Fibroblast of lung (primary cell): ENCODE results near the gene PCDHB3. TPM values are rescaled to one million over a fixed set of nuclear protein-coding genes. Genes with fewer than 3 reads are reported as not detected.
"Not testable (repeated sequence)": the region's sequence is repeated elsewhere in the genome, so short reads cannot be mapped to it uniquely, and the experiment has no call there.

Source experiments
- DNase-seq, 2 donors: peaks; one replicate each; pipeline versions ENCODE4 v3.0.0 to v3.0.0-alpha.2; 2010; ENCODE audit warnings: low read depth in 2 of 2
- H2AFZ ChIP-seq: 2 replicates; pipeline ENCODE4 v1.5.1; 2012; ENCODE audit warnings: low read length, control low read depth, inconsistent platforms
- H3K27ac ChIP-seq: 2 replicates; pipeline ENCODE4 v1.5.1; 2011; ENCODE audit warnings: low read length, control low read depth; ENCODE audit not compliant: insufficient read depth
- H3K27me3 ChIP-seq: 2 replicates; pipeline ENCODE4 v1.5.1; 2011; ENCODE audit warnings: mild to moderate bottlenecking, low read length; ENCODE audit not compliant: control insufficient read depth, insufficient read depth
- H3K36me3 ChIP-seq: 2 replicates; pipeline ENCODE4 v1.5.1; 2011; ENCODE audit warnings: low read length; ENCODE audit not compliant: control insufficient read depth, insufficient read depth
- H3K4me1 ChIP-seq: 2 replicates; pipeline ENCODE4 v1.5.1; 2011; ENCODE audit warnings: low read length; ENCODE audit not compliant: control insufficient read depth, insufficient read depth; ENCODE audit errors: extremely low read depth
- H3K4me2 ChIP-seq: 2 replicates; pipeline ENCODE4 v1.5.1; 2011; ENCODE audit warnings: low read length, control low read depth; ENCODE audit not compliant: insufficient read depth; ENCODE audit errors: extremely low read depth
- H3K4me3 ChIP-seq, 4 experiments: fragments of 200-600 bp in 1 of 4; sonication (generic) in 1 of 4; replicated peaks in 1 of 4; 2 replicates each; pipeline ENCODE4 v1.5.1; 2011 to 2016; ENCODE audit warnings: low read length in 4 of 4, low read depth in 3 of 4, mild to moderate bottlenecking in 3 of 4, control low read depth in 2 of 4, inconsistent platforms in 1 of 4, mixed read lengths in 1 of 4; ENCODE audit not compliant: insufficient read depth in 1 of 4; ENCODE audit errors: control extremely low read depth in 1 of 4
- H3K79me2 ChIP-seq: 2 replicates; pipeline ENCODE4 v1.5.1; 2012; ENCODE audit warnings: mild to moderate bottlenecking, low read length, inconsistent platforms; ENCODE audit not compliant: control insufficient read depth, insufficient read depth
- H3K9ac ChIP-seq: 2 replicates; pipeline ENCODE4 v1.5.1; 2011; ENCODE audit warnings: mild to moderate bottlenecking, low read length, control low read depth; ENCODE audit not compliant: insufficient read depth
- H3K9me3 ChIP-seq: 2 replicates; pipeline ENCODE4 v1.5.1; 2012; ENCODE audit warnings: low read depth, low read length; ENCODE audit not compliant: control insufficient read depth, insufficient read depth
- H4K20me1 ChIP-seq: 2 replicates; pipeline ENCODE4 v1.5.1; 2011; ENCODE audit warnings: low read length; ENCODE audit not compliant: control insufficient read depth, insufficient read depth; ENCODE audit errors: extremely low read depth
- polyA plus RNA-seq, 2 donors: library from polyadenylated mRNA; depleted of rRNA in 1 of 2; stranded (reverse) in 1 of 2; unstranded in 1 of 2; fragments of >200 nt; gene quantifications; 2 replicates each; pipeline ENCODE4 v1.2.1, GENCODE V29; 2011 to 2012; ENCODE audit warnings: missing spikeins in 1 of 2
- total RNA-seq: library from RNA; depleted of rRNA; stranded (reverse); fragments of >200 nt; gene quantifications from 2 replicates; pipeline ENCODE4 v1.2.1, GENCODE V29; 2014

PCDHB3 gene
- total and polyA plus RNA-seq, 2 donors (not counting 1 experiment from before 2014, with no cell fraction given), result 1.7 to 2.3 TPM

DNA sequence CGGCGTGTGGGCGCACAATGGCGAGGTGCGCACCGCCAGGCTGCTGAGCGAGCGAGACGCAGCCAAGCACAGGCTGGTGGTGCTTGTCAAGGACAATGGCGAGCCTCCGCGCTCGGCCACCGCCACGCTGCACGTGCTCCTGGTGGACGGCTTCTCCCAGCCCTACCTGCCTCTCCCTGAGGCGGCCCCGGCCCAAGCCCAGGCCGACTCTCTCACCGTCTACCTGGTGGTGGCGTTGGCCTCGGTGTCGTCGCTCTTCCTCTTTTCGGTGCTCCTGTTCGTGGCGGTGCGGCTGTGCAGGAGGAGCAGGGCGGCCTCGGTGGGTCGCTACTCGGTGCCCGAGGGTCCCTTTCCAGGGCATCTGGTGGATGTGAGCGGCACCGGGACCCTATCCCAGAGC lies 51.8 kb downstream of the PCDHB3 start:
- not testable (repeated sequence) for H3K36me3 ChIP-seq, H3K4me1 ChIP-seq, H3K4me3 ChIP-seq, H3K27me3 ChIP-seq, H3K79me2 ChIP-seq, H3K9ac ChIP-seq, H2AFZ ChIP-seq, H3K4me2 ChIP-seq, H3K9me3 ChIP-seq, H3K27ac ChIP-seq, DNase-seq, H4K20me1 ChIP-seq

Other genes starting within 250 kb of the PCDHB3 start
- 0.26 and 0.66 TPM in 2 replicates for gene PCDHA10, start 244.6 kb upstream of the PCDHB3 start, total RNA-seq
- 0.09 and 2.0 TPM in 2 replicates for gene PCDHA10, start 244.6 kb upstream of the PCDHB3 start, polyA plus RNA-seq
- 0.51 and 0.66 TPM in 2 replicates for gene PCDHA11, start 231.5 kb upstream of the PCDHB3 start, total RNA-seq
- 0.15 TPM in 1 of 2 replicates, not detected in the other for gene PCDHA11, start 231.5 kb upstream of the PCDHB3 start, polyA plus RNA-seq
- 0.26 and 0.50 TPM in 2 replicates for gene PCDHA12, start 225.2 kb upstream of the PCDHB3 start, total RNA-seq
- not detected in 2 replicates for gene PCDHA12, start 225.2 kb upstream of the PCDHB3 start, polyA plus RNA-seq
- under 0.01 and 0.33 TPM in 2 replicates for gene PCDHA13, start 218.3 kb upstream of the PCDHB3 start, total RNA-seq
- 0.02 TPM in 1 of 2 replicates, not detected in the other for gene PCDHA13, start 218.3 kb upstream of the PCDHB3 start, polyA plus RNA-seq
- gene PCDHAC1, start 174.2 kb upstream of the PCDHB3 start, total RNA-seq, result 0.51 and 0.66 TPM in 2 replicates
- gene PCDHAC1, start 174.2 kb upstream of the PCDHB3 start, polyA plus RNA-seq, result 0.01 and 0.14 TPM in 2 replicates
- gene PCDHAC2, start 134.0 kb upstream of the PCDHB3 start, total RNA-seq, result 1.7 and 2.6 TPM in 2 replicates
- 0.03 and 0.48 TPM in 2 replicates for gene PCDHAC2, start 134.0 kb upstream of the PCDHB3 start, polyA plus RNA-seq
- gene PCDHB1, start 49.1 kb upstream of the PCDHB3 start, total RNA-seq, result not detected in 2 replicates
- not detected in 2 replicates for gene PCDHB1, start 49.1 kb upstream of the PCDHB3 start, polyA plus RNA-seq
- gene PCDHB2, start 5.9 kb upstream of the PCDHB3 start, total RNA-seq, result 1.8 and 4.6 TPM in 2 replicates
- 0.91 and 3.1 TPM in 2 replicates for gene PCDHB2, start 5.9 kb upstream of the PCDHB3 start, polyA plus RNA-seq
- 0.50 and 0.51 TPM in 2 replicates for gene PCDHB4, start 21.3 kb downstream of the PCDHB3 start, total RNA-seq
- gene PCDHB4, start 21.3 kb downstream of the PCDHB3 start, polyA plus RNA-seq, result 0.08 and 0.27 TPM in 2 replicates
- 1.8 and 2.8 TPM in 2 replicates for gene PCDHB5, start 34.7 kb downstream of the PCDHB3 start, total RNA-seq
- 0.60 and 1.1 TPM in 2 replicates for gene PCDHB5, start 34.7 kb downstream of the PCDHB3 start, polyA plus RNA-seq
- 0.26 and 0.33 TPM in 2 replicates for gene PCDHB6, start 49.6 kb downstream of the PCDHB3 start, total RNA-seq
- 0.07 and 0.42 TPM in 2 replicates for gene PCDHB6, start 49.6 kb downstream of the PCDHB3 start, polyA plus RNA-seq
- gene PCDHB7, start 72.2 kb downstream of the PCDHB3 start, total RNA-seq, result 1.0 and 1.5 TPM in 2 replicates
- 0.28 and 0.61 TPM in 2 replicates for gene PCDHB7, start 72.2 kb downstream of the PCDHB3 start, polyA plus RNA-seq
- gene PCDHB8, start 77.3 kb downstream of the PCDHB3 start, total RNA-seq, result 0.26 and 1.3 TPM in 2 replicates
- gene PCDHB8, start 77.3 kb downstream of the PCDHB3 start, polyA plus RNA-seq, result 0.05 and 0.42 TPM in 2 replicates
- gene PCDHB16, start 81.9 kb downstream of the PCDHB3 start, total RNA-seq, result 0.51 and 1.5 TPM in 2 replicates
- gene PCDHB16, start 81.9 kb downstream of the PCDHB3 start, polyA plus RNA-seq, result 0.54 and 1.5 TPM in 2 replicates
- gene PCDHB9, start 86.7 kb downstream of the PCDHB3 start, total RNA-seq, result 0.26 and 0.99 TPM in 2 replicates
- gene PCDHB9, start 86.7 kb downstream of the PCDHB3 start, polyA plus RNA-seq, result 0.27 and 0.82 TPM in 2 replicates
- 0.77 and 2.0 TPM in 2 replicates for gene PCDHB10, start 91.9 kb downstream of the PCDHB3 start, total RNA-seq
- gene PCDHB10, start 91.9 kb downstream of the PCDHB3 start, polyA plus RNA-seq, result 0.28 and 0.78 TPM in 2 replicates
- gene PCDHB11, start 99.2 kb downstream of the PCDHB3 start, total RNA-seq, result 0.77 and 1.7 TPM in 2 replicates
- 0.11 and 0.36 TPM in 2 replicates for gene PCDHB11, start 99.2 kb downstream of the PCDHB3 start, polyA plus RNA-seq
- gene PCDHB12, start 108.2 kb downstream of the PCDHB3 start, total RNA-seq, result 0.26 and 0.66 TPM in 2 replicates
- 0.02 and 0.27 TPM in 2 replicates for gene PCDHB12, start 108.2 kb downstream of the PCDHB3 start, polyA plus RNA-seq
- gene PCDHB13, start 113.4 kb downstream of the PCDHB3 start, total RNA-seq, result 0.26 and 1.5 TPM in 2 replicates
- gene PCDHB13, start 113.4 kb downstream of the PCDHB3 start, polyA plus RNA-seq, result 0.24 and 0.62 TPM in 2 replicates
- 0.77 and 1.7 TPM in 2 replicates for gene PCDHB14, start 122.9 kb downstream of the PCDHB3 start, total RNA-seq
- gene PCDHB14, start 122.9 kb downstream of the PCDHB3 start, polyA plus RNA-seq, result 0.18 and 0.86 TPM in 2 replicates
- 0.77 and 1.8 TPM in 2 replicates for gene PCDHB15, start 144.9 kb downstream of the PCDHB3 start, total RNA-seq
- gene PCDHB15, start 144.9 kb downstream of the PCDHB3 start, polyA plus RNA-seq, result 0.12 and 0.31 TPM in 2 replicates
- 0.66 TPM in 1 of 2 replicates, not detected in the other for gene SLC25A2, start 203.6 kb downstream of the PCDHB3 start, total RNA-seq
- not detected in 2 replicates for gene SLC25A2, start 203.6 kb downstream of the PCDHB3 start, polyA plus RNA-seq
- gene TAF7, start 220.3 kb downstream of the PCDHB3 start, total RNA-seq, result 87.1 and 107 TPM in 2 replicates
- gene TAF7, start 220.3 kb downstream of the PCDHB3 start, polyA plus RNA-seq, result 64.9 and 73.0 TPM in 2 replicates
- 1.0 and 1.8 TPM in 2 replicates for gene PCDHGA1, start 230.0 kb downstream of the PCDHB3 start, total RNA-seq
- 1.1 and 1.6 TPM in 2 replicates for gene PCDHGA1, start 230.0 kb downstream of the PCDHB3 start, polyA plus RNA-seq
- gene PCDHGA2, start 238.3 kb downstream of the PCDHB3 start, total RNA-seq, result 2.8 and 4.5 TPM in 2 replicates
- 4.2 and 5.8 TPM in 2 replicates for gene PCDHGA2, start 238.3 kb downstream of the PCDHB3 start, polyA plus RNA-seq
- gene PCDHGA3, start 243.4 kb downstream of the PCDHB3 start, total RNA-seq, result 1.5 and 2.8 TPM in 2 replicates
- gene PCDHGA3, start 243.4 kb downstream of the PCDHB3 start, polyA plus RNA-seq, result 1.3 and 1.4 TPM in 2 replicates
- 3.1 and 4.3 TPM in 2 replicates for gene PCDHGB1, start 249.6 kb downstream of the PCDHB3 start, total RNA-seq
- gene PCDHGB1, start 249.6 kb downstream of the PCDHB3 start, polyA plus RNA-seq, result 1.7 TPM in 2 replicates